ENCODE measurements around the gene RIC8B.

RIC8B gene

DNA sequence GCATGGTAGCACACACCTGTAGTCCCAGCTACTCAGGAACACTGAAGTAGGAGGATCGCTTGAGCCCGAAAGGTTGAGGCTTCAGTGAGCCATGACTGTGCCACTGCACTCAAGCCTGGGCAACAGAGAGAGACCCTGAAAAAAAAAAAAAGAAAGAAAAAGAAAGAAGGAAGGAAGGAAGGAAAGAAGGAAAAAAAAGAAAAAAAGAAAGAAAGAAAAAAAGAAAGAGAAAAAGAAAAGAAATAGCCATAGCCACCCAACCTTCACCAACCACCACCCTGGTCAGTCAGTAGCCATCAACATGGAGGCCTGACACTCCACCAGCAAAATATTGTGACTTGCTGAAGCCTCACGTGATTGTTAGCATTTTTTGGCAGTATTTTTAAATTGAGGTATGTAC lies 159.8 kb downstream of the RIC8B start:
- no peak overlapping the region for H3K27ac ChIP-seq
- TF ChIP-seq, protein P1, sequence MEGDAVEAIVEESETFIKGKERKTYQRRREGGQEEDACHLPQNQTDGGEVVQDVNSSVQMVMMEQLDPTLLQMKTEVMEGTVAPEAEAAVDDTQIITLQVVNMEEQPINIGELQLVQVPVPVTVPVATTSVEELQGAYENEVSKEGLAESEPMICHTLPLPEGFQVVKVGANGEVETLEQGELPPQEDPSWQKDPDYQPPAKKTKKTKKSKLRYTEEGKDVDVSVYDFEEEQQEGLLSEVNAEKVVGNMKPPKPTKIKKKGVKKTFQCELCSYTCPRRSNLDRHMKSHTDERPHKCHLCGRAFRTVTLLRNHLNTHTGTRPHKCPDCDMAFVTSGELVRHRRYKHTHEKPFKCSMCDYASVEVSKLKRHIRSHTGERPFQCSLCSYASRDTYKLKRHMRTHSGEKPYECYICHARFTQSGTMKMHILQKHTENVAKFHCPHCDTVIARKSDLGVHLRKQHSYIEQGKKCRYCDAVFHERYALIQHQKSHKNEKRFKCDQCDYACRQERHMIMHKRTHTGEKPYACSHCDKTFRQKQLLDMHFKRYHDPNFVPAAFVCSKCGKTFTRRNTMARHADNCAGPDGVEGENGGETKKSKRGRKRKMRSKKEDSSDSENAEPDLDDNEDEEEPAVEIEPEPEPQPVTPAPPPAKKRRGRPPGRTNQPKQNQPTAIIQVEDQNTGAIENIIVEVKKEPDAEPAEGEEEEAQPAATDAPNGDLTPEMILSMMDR (conservative IDR thresholded peaks at IDR 0.05) = no peak

Measured in VCaP (cell line).